ENCODE results near the gene CSH1.
"Not testable (repeated sequence)": the region's sequence is repeated elsewhere in the genome, so short reads cannot be mapped to it uniquely, and the experiment has no call there.

DNA sequence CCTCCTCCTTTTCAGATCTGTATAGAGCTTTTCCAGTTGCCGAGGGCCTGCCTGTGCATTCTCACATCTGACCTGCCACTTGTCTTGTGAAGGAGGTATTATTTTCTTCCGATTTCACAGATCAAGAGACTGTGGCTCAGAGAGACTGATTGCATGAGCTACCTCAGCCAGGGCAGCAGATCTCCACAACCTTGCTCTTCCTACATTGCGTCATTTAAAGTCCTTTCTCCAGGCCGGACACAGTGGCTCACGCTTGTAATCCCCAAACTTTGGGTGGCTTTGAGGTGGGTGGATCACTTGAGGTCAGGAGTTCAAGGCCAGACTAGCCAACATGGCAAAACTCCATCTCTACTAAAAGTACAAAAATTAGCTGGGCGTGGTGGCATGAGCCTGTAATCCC, 23.7 kb upstream of the CSH1 start:
- not testable (repeated sequence) for TF ChIP-seq EZH2 (IDR thresholded peaks at IDR 0.05); POLR2AphosphoS5 (IDR thresholded peaks at IDR 0.05; ENCODE audit: borderline replicate concordance, low read depth, low read length); FOXP2 (optimal IDR thresholded peaks at IDR 0.05; ENCODE audit: control extremely low read depth, extremely low read length, insufficient read depth)

Data from SK-N-MC (cell line).